DMS 273 treated with DMSO at 0.1 percent for 48 hours (cell line): ENCODE measurements around the gene GSX1.
"Not testable (repeated sequence)": the region's sequence is repeated elsewhere in the genome, so short reads cannot be mapped to it uniquely, and the experiment has no call there.

Experiments used
- DNase-seq: peaks from one replicate; lab custom pipeline; 2025; lab: John Stamatoyannopoulos, UW

GSX1 gene

GRCh38 chr13:27792393-27793218 lies at the start of gene GSX1:
TSS of gene GSX1 (plus strand) at chr13:27792483. CDS start at chr13:27792691, 208 bp downstream.
- no peak for DNase-seq

GRCh38 chr13:27744801-27745200 lies 47.5 kb upstream of the GSX1 start:
- no peak for DNase-seq

GRCh38 chr13:27745301-27745700 lies 47.0 kb upstream of the GSX1 start:
- no peak for DNase-seq

GRCh38 chr13:27748143-27748542 lies 44.1 kb upstream of the GSX1 start:
- not testable (repeated sequence) for DNase-seq

- DNase-seq = no peak
Observed at GRCh38 chr13:27751953-27752532, 40.2 kb upstream of the GSX1 start.

GRCh38 chr13:27765650-27766049 lies 26.6 kb upstream of the GSX1 start:
- no peak for DNase-seq

GRCh38 chr13:27770809-27771208 lies 21.5 kb upstream of the GSX1 start:
- DNase-seq = no peak

GRCh38 chr13:27772651-27773425 lies 19.4 kb upstream of the GSX1 start:
- no peak for DNase-seq

- DNase-seq = no peak
Observed at GRCh38 chr13:27774169-27774568, 18.1 kb upstream of the GSX1 start.

GRCh38 chr13:27774651-27775050 lies 17.6 kb upstream of the GSX1 start:
- DNase-seq = no peak

- DNase-seq = no peak
Observed at GRCh38 chr13:27775943-27776342, 16.3 kb upstream of the GSX1 start.

GRCh38 chr13:27782151-27782550 lies 10.1 kb upstream of the GSX1 start:
- no peak for DNase-seq

- no peak for DNase-seq
Observed at GRCh38 chr13:27783111-27783510, 9.2 kb upstream of the GSX1 start.

GRCh38 chr13:27788271-27788670 lies 4.0 kb upstream of the GSX1 start:
- no peak for DNase-seq

- no peak for DNase-seq
Observed at GRCh38 chr13:27789153-27789494, 3.2 kb upstream of the GSX1 start.

- no peak for DNase-seq
Observed at GRCh38 chr13:27789495-27790303, 2.6 kb upstream of the GSX1 start.

- no peak for DNase-seq
Observed at GRCh38 chr13:27790523-27790922, 1.8 kb upstream of the GSX1 start.

- DNase-seq = no peak
Observed at GRCh38 chr13:27791146-27791900, 960 bp upstream of the GSX1 start.

GRCh38 chr13:27791901-27792392 lies 336 bp upstream of the GSX1 start:
- DNase-seq = no peak

GRCh38 chr13:27793507-27794367 lies 1.5 kb downstream of the GSX1 start:
- no peak for DNase-seq
